GM15510 (cell line): ENCODE measurements around the gene CEP192.

Experiments used
- POLR2A ChIP-seq: IDR thresholded peaks from 3 replicates; pipeline ENCODE4 v1.6.1; 2011; ENCODE audit warnings: borderline replicate concordance; ENCODE audit not compliant: insufficient read length; ENCODE audit errors: extremely low read depth

CEP192 gene

GRCh38 chr18:12973562-12974213 is 17.5 kb upstream of the CEP192 start:
- no peak for TF ChIP-seq POLR2A

- no peak for TF ChIP-seq POLR2A
Observed at GRCh38 chr18:12975488-12975887, 15.7 kb upstream of the CEP192 start.

DNA sequence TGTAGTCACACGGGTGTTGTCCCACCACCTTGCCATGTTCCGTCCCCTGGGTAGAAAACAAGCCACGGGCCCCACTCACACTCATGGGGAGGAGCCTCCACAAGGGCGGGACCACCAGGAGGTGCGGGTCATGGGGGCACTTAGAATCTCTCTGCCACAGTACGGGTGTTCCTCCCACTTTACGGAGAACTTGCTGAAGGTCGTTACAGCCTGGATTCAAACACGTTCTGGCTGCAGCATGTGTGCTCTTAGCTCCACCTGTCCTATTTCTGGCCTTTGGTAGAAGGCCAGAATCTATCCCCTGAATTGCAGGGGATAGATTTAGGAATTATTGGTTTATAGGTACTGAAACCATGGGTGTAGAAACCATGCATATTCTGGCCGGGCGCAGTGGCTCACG is 14.9 kb upstream of the CEP192 start:
- no peak for TF ChIP-seq POLR2A

DNA sequence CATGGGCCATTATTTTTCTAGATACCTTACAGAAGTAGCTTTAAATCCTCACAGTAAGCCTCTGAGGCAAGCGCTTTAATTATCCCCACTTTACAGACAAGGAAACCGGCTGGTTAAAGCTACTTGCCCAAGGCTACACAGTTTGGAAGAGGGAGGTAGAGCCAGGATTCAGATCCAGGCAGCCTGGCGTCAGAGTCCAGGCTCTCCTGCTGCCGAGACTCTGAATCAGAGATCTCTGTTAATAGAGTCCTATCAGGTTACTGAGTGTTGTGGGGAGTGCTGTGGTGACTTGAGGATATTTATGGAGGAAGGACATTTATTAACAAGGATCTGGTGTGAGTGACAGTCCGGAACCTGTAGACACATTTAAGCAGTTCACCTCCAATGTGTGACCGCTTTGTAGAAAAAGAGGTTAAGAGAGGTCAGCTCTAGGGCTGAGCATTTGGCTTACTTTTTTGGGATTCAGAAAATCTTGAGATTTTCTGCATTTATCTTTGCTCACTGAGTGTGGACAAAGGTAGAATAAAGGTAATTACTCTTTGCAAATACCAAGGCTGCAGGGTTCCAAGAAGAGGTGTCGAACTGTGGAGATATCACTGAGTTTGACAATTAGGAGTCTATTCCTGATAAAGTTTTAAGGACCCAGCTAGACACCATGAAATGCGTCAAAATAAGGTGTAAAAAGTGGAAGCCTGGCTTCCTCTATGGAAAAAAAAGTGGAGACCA is 1.6 kb upstream of the CEP192 start:
- no peak for TF ChIP-seq POLR2A

GRCh38 chr18:12990123-12990475 is 1.1 kb upstream of the CEP192 start:
- no peak for TF ChIP-seq POLR2A

GRCh38 chr18:12990641-12990966 is 558 bp upstream of the CEP192 start:
- no peak for TF ChIP-seq POLR2A

DNA sequence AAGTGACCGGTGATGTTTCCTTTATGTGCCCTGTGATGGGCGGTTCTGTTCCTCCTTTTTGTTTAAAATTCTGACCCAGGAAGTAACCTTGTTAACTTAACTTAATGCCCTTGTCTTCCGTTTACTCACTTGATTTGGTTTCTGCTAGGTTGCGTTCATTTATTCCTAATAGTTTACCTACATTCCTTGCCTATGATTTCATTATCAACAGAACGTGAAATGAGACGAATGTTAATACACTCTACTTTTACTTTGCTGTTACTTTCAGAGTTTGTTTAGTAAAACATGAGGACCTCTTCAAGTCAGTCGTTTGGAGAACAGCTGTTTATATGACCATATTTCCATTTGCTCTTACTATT is 638 bp downstream of the CEP192 start:
- TF ChIP-seq POLR2A = no peak

DNA sequence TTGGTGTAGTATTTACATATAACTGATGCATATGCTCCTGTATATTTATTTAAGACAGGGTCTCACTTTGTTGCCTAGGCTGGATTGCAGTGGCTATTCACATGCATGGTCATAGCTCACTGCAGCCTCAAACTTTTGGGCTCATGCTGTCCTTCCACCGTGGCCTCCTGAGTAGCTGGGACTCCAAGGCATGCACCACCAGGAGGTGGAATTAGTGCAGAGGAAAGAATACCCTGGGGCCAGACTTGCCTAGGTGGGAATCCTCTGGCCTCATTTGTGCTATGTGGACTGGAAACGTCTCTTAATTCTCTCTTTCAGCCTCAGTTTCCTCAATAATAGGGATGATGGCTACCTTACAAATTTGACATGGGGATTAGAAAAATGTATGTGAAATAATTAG is 2.3 kb downstream of the CEP192 start:
- TF ChIP-seq POLR2A = no peak

- no peak for TF ChIP-seq POLR2A
Observed at GRCh38 chr18:12995424-12995823, 4.3 kb downstream of the CEP192 start.

DNA sequence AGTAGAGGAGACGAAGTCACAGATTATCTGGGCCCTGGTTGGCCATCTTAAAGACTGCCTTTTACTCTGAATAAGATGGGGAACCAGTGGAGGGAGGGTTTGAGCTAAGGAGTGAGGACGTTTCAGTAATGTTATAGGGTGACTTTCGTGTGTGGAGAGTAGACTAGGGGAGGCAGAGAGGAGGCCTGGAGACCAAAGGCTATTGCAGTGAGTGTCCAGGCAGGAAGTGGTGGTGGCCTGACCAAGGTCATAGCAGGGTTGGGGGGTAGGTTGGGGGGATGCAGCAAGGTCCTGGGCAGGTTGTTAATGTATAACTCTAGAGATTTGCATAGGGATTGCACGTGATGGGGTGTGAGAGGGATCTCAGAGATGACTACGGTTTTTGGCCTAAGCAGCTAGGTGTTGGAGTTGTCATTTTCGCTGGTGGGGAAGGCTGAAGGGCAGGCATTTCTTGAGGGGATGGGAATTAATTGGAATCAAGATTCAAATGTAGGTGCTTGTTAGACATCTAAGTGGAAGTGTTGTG is 4.9 kb downstream of the CEP192 start:
- no peak for TF ChIP-seq POLR2A

DNA sequence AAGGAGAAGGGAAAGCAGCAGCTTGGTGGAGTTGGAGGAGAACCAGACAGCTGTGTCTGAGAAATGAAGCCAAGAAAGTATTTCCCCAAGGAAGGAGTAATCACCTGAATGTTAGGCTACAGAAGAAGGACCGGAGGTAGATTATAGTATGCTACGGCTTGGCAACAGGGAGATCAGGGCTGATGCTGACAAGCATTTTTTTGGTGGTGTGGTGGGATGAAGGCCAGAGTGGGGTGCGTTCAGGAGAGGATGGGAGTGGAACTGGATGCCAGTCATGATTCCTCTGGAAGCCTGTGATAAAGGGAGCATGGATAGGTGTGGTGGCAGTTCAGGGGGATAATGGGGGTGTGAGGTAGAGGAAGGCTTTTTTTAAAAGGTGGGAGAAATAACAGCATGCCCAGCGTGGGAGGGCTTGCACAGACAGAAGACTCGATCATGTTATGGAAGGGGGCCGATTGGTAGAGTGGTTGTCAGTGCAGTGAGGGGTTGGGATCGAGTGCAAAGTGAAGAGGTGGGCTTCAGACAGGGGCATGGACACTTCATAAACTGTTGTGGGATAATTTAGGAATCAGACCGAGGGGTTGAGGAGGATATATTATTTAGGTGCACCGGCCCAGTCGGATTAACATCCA is 5.6 kb downstream of the CEP192 start:
- no peak for TF ChIP-seq POLR2A

- no peak for TF ChIP-seq POLR2A
Observed at GRCh38 chr18:12998332-12999060, 7.3 kb downstream of the CEP192 start.

- no peak for TF ChIP-seq POLR2A
Observed at GRCh38 chr18:13003466-13003896, 12.3 kb downstream of the CEP192 start.

GRCh38 chr18:13004396-13004795 is 13.2 kb downstream of the CEP192 start:
- TF ChIP-seq POLR2A = no peak

- TF ChIP-seq POLR2A = no peak
Observed at GRCh38 chr18:13005289-13005688, 14.1 kb downstream of the CEP192 start.
